AG09319 (cell line): ENCODE results near the gene GAST.

Experiments used
- DNase-seq: peaks from one replicate; pipeline ENCODE4 v3.0.0-alpha.2; 2010; ENCODE audit warnings: low read depth; ENCODE audit errors: extremely low read depth
- TF ChIP-seq, protein P1 (sequence below): IDR thresholded peaks from 2 replicates; pipeline ENCODE4 v1.5.1; 2011; ENCODE audit warnings: low read depth, mild to moderate bottlenecking, inconsistent platforms, low read length, moderate library complexity

GAST gene

DNA sequence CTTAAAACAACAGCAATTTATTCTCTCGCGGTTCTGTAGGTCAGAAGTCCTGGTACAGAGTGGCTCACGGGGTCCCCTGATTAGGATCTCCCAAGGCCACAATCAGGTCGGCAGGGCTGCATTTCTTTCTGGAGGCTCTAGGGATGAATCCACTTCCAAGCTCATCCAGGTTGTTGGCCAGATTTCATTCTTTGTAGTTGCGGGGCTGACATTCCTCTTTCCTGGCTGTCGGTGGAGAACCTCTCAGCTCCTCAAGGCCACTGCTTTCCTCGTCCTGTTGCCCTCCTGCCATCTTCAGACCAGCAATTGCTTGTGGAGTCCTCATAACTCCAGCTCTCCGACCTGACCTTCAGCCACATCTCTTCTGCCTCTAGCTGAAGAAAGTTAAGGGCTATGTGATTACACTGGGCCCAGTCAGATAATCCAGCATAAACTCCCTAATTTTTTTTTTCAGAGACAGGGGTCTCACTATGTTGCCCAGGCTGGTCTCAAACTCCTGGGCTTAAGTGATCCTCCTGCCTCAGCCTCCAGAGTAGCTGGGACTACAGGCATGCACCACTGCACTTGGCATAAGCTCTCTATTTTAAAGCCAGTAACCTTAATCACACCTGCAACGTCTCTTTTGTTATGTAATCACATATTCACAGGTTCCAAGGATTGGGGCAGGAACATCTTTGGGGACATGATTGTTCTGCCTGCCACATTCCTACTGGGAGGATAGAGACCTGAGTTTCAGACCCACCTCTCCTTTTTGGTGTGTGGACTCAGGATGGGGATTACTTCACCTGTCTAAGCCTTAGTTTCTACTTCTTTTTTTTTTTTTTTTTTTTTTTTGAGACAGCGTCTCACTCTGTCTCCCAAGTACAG is 4.1 kb upstream of the GAST start:
- no peak for DNase-seq
- TF ChIP-seq, protein P1, sequence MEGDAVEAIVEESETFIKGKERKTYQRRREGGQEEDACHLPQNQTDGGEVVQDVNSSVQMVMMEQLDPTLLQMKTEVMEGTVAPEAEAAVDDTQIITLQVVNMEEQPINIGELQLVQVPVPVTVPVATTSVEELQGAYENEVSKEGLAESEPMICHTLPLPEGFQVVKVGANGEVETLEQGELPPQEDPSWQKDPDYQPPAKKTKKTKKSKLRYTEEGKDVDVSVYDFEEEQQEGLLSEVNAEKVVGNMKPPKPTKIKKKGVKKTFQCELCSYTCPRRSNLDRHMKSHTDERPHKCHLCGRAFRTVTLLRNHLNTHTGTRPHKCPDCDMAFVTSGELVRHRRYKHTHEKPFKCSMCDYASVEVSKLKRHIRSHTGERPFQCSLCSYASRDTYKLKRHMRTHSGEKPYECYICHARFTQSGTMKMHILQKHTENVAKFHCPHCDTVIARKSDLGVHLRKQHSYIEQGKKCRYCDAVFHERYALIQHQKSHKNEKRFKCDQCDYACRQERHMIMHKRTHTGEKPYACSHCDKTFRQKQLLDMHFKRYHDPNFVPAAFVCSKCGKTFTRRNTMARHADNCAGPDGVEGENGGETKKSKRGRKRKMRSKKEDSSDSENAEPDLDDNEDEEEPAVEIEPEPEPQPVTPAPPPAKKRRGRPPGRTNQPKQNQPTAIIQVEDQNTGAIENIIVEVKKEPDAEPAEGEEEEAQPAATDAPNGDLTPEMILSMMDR: no peak

DNA sequence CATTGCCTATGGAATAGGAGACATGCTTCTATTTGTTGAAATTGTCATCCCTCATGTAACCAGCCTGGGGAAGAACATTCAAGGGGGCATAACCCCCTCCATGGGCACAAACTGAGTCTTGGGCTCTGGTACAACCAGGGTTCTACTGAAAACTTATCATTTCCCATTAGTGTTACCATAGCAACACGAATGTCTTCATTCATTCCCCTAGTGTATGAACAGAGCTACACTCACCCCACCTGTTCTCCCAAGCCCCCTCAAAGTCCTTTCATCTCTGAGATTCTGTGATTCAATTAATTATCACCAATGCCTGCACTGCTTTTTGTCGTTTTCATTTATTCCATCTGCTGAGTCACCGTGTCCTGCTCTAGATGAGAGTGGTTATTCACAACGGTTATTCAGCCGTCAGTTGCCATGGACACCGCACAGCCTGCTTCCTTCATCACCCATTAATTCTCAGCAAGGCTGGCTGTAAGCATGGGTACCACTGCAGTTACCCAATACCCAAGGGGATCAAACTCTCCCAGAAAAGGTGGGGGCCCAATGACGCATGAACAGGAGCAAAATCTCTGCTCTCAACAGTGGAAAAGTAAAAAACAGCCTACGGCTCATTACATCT is 1.6 kb upstream of the GAST start:
- TF ChIP-seq, protein P1: no peak
- DNase-seq: no peak

DNA sequence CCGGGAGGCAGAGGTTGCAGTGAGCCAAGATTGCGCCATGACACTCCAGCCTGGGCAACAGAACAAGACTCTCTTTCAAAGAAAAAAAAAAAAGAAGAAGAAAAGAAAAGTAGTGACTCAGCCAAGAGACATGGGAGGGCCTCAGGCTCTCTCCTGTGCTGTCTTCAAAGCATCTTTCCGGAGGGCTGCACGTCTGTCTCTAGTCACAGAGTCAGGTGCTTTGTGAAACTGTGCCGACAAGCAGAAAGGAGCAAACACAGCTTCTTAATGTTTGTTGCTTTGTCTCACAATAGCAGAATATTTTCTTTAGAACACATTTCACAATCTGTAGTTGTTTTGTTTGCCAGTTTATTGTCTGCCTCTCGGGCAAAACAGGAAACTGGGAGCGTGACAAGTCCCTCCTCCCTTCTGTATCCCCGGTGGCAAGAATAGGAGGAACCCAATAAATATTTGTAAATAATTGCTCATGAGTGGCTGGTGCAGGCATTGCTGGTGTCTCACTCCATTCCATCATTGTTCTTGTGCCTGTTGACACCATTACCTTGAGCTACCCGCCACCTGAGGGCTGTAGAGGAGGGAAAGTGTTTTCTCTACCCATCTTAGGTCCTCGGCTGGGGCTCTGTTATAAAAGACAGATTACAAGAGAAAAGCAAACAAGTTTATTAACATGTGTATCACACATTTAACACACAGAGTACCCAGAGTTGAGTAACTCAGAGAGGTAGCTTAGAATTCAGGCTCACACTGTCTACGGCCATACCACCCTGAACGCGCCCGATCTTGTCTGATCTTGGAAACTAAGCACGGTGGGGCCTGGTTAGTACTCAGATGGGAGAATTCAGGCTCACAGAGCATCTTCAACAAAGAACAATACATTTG is 5.5 kb downstream of the GAST start:
- no peak for DNase-seq

DNA sequence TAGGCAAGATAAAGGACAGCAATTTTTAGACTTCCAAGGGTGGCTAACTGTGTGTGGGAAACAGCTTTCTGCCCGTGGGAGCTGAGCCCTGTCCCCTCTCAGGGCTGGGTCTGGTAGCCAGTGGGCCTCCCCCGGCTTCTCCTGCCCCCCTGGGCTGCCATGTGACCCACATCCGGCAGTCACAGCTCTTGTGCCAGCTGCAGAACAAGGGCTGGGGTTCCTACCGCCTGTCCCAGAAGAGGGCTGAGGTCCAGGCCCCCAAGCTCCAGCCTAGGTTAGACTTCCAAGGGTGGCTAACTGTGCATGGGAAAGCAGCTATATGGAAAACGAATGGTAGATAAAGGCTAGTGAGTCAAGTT is 6.1 kb downstream of the GAST start:
- DNase-seq: no peak
- TF ChIP-seq, protein P1: no peak

More for the DNA sequence above, 5.5 kb downstream of the GAST start:
- TF ChIP-seq, protein P1: no peak

DNA sequence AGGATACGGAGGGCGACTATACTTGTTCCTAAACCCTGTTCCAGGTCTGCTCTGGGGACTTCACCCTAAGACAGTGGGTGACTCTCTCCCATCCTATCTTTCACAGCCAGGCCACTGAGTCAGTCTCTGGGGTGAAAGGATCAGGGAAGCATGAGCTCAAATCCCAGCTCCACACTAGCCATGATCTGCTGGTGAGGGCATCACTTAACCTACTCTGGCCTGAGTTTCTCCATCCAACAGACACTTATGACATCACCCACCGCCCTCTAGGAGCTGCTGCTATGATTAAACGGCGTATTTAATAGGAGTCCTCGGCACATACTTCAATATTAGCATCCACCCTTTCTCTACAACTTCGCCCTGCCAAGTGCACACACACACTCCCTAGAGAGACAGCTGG is 10.1 kb downstream of the GAST start:
- no peak for DNase-seq
- TF ChIP-seq, protein P1: no peak

DNA sequence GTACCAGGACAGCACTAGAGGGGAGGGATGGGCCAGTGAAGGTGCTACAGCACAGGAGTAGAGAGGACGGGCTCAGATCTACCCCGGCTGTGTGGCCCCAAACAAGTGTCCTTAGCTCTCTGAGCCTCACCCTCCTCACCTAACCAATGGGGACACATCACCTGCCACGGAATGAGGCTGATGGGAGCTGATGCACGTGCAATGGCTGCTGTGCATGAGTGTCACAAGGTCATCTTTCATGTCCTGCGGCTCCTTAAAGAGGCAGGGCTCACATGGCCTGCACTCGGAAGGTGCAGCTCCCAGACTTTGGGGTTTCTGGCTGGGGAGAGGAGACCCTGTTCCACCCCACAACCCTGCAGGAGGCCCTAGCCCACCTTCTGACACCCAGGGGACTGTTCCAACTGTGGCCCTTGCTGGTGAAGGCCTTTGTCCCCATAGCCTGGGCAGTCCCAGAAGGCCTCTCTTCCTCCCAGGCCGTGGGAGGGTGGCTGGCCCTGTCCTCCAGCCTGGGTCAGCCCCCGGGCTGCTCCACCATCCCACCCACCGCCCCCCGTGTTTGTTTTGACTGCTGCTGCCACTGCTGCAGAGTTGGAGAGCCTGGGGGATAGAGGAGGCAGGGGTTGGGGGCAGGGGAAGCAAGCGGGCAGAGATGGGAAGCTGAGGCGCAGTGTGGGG is 11.8 kb downstream of the GAST start:
- DNase-seq: no peak
- TF ChIP-seq, protein P1: no peak
